GM19455 (cell line): ENCODE results near the gene SBNO1.
"Not testable (repeated sequence)": the region's sequence is repeated elsewhere in the genome, so short reads cannot be mapped to it uniquely, and the experiment has no call there.

Experiments
- ATAC-seq: cut with Tn5 transposase; IDR thresholded peaks from one replicate; pipeline ENCODE4 v1.9.1; 2021; ENCODE audit not compliant: unreplicated experiment

Gene SBNO1

DNA sequence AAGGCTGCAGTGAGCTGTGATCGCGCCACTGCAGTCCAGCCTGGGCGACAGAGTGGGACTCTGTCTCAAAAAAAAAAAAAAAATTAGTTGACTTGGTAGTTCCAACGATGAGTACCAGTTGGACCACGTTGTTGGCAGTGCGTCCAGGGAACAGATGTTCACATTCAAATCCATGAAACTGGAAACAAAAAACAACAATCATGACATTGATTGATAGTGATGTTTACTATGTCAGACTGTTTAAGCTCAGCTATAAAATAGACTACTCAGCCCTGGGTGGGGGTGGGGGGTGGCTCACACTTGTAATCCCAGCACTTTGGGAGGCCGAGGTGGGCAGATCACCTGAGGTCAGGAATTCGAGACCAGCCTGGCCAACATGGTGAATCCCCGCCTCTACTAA, 112.3 kb downstream of the SBNO1 start:
- ATAC-seq = not testable (repeated sequence)

DNA sequence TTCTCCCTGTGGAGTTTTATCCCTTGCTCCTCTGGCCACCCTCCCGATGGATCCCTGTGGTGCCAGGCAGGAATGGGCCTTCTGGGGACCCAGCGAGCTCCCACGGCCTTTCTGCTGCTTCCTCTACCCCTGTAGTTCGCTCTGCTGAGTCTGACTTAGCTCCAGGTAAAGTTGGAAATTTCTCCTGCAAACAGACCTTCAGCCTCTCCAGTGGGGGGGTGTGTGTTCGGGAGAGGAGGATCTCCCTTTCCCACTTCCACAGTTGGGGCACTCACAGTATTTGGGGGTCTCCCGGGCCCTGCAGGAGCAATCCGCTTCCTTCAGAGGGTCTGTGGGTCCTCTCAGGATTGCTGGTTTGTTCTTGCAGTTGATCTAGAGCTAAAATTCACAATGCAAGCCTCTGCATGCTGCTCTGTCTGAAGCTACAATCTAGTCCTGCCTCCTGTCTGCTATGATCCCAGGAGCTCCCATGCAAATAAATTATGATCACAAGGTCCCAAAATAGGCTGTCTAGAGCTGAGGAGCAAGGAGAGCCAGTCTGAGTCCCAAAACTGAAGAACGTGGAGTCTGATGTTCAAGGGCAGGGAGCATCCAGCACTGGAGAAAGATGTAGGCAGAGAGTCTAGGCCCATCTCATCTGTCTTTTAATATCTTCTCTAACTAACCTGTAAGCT, 113.1 kb downstream of the SBNO1 start:
- no peak for ATAC-seq

GRCh38 chr12:123250471-123251383, 113.9 kb downstream of the SBNO1 start:
- ATAC-seq = no peak

- not testable (repeated sequence) for ATAC-seq
These were observed 115.5 kb downstream of the SBNO1 start for GRCh38 chr12:123248996-123249741.

- ATAC-seq = not testable (repeated sequence)
These were observed 116.5 kb downstream of the SBNO1 start for GRCh38 chr12:123248129-123248528.

- no peak for ATAC-seq
These were observed 119.0 kb downstream of the SBNO1 start for GRCh38 chr12:123245678-123246077.

GRCh38 chr12:123243671-123244262, 120.9 kb downstream of the SBNO1 start:
- ATAC-seq = no peak

DNA sequence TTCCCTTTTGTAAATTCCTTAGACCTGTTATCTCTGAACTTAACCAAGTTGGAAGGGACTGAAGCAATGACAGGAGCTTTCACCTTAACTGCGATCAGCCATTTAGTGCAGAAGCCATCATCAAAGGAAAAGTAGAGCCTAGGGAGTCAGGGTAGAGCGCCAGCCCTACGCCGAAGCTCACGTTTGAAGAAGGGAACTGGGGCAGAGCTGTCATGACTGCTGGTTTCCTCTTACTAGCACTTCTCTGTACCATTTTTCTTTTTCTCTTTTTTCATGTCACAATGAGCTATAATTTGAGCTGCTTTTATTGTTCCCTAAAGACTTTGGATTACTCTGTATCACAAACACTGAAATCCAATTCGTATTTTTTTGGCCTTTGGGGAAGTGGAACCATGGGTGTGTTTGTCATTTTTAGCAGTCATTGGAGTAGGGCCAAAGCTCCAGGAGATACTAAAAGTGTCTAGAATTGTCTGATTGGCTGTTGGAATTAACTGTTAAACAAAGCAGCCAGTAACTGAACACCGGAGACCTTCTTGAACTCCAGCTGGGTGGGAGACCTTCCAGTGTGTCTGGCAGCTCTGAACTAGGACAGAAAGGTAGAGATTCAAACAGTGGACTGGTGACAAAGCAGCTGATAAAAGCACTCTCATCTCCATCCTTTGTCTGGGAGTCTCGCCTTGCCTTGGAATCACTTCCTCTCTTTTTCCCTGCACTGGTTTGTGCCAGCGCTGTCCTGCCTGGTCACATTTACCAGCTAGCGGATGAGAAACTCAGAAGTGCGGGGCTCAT, 122.3 kb downstream of the SBNO1 start:
- ATAC-seq = no peak
